Neural cell (in vitro differentiated cells): ENCODE results near the gene RPL27A. TPM values are rescaled to one million over a fixed set of nuclear protein-coding genes. Genes with fewer than 3 reads are reported as not detected.

Experiments used
- H2AFZ ChIP-seq: fragments of 200-600, 300-800 bp; sonication (generic), shearing (Covaris generic); 2 replicates; pipeline ENCODE4 v1.6.0; 2014; ENCODE audit warnings: low read depth, mild to moderate bottlenecking, antibody characterized with exemption, low read length, moderate library complexity
- H3F3A ChIP-seq: fragments of 200-600 bp; shearing (Covaris generic); 2 replicates; pipeline ENCODE4 v1.6.1; 2016; ENCODE audit warnings: mild to moderate bottlenecking, moderate library complexity, mixed read lengths, antibody characterized with exemption, low read length; ENCODE audit not compliant: insufficient read depth, poor library complexity, severe bottlenecking
- H3K27ac ChIP-seq: fragments of 200-600, 300-800 bp; sonication (generic), shearing (Covaris generic); 2 replicates; pipeline ENCODE4 v1.5.1; 2014; ENCODE audit warnings: mild to moderate bottlenecking, low read length, moderate library complexity
- H3K27me3 ChIP-seq: fragments of 300-800, 200-600 bp; sonication (generic), shearing (Covaris generic); 2 replicates; pipeline ENCODE4 v1.6.0; 2014; ENCODE audit warnings: mild to moderate bottlenecking, low read depth, low read length, moderate library complexity; ENCODE audit not compliant: insufficient read depth
- H3K36me3 ChIP-seq: fragments of 300-800, 200-600 bp; sonication (generic), shearing (Covaris generic); 2 replicates; pipeline ENCODE4 v1.5.1; 2014; ENCODE audit warnings: mild to moderate bottlenecking, antibody characterized with exemption, low read length, moderate library complexity; ENCODE audit not compliant: insufficient read depth
- H3K4me2 ChIP-seq: fragments of 300-800, 200-600 bp; sonication (generic), shearing (Covaris generic); 2 replicates; pipeline ENCODE4 v1.6.0; 2014; ENCODE audit warnings: mild to moderate bottlenecking, low read length
- H3K4me3 ChIP-seq: fragments of 300-800, 200-600 bp; sonication (generic), shearing (Covaris generic); 2 replicates; pipeline ENCODE4 v1.5.1; 2014; ENCODE audit warnings: mild to moderate bottlenecking, low read length, moderate library complexity
- H3K79me2 ChIP-seq: fragments of 200-600 bp; shearing (Covaris generic); replicated peaks from 2 replicates; pipeline ENCODE4 v1.6.0; 2014; ENCODE audit warnings: mild to moderate bottlenecking, low read length, moderate library complexity; ENCODE audit not compliant: insufficient read depth
- H3K9ac ChIP-seq: fragments of 300-800, 200-600 bp; sonication (generic), shearing (Covaris generic); 2 replicates; pipeline ENCODE4 v1.6.1; 2016; ENCODE audit warnings: mild to moderate bottlenecking, low read length, mixed read lengths
- H3K9me2 ChIP-seq: fragments of 200-600 bp; shearing (Covaris generic); 2 replicates; pipeline ENCODE4 v1.6.1; 2016; ENCODE audit warnings: mild to moderate bottlenecking, low read length, mixed read lengths; ENCODE audit not compliant: insufficient read depth
- H3K9me3 ChIP-seq: fragments of 200-600, 300-800 bp; sonication (generic), shearing (Covaris generic); 2 replicates; pipeline ENCODE4 v1.6.1; 2016; ENCODE audit warnings: mild to moderate bottlenecking, mixed run types, low read length, moderate library complexity, mixed read lengths
- H4K20me1 ChIP-seq: fragments of 200-600 bp; shearing (Covaris generic); 2 replicates; pipeline ENCODE4 v1.6.1; 2016; ENCODE audit warnings: mild to moderate bottlenecking, mixed run types; ENCODE audit not compliant: insufficient read depth
- CTCF ChIP-seq: fragments of 450-650 bp; IDR thresholded peaks from 2 replicates; pipeline ENCODE4 v1.5.1; 2014; ENCODE audit warnings: antibody characterized with exemption, mild to moderate bottlenecking, moderate library complexity; ENCODE audit not compliant: poor library complexity, severe bottlenecking
- EP300 ChIP-seq: fragments of 450-650 bp; conservative IDR thresholded peaks from 2 replicates; pipeline ENCODE4 v1.6.1; 2014; ENCODE audit warnings: antibody characterized with exemption, mild to moderate bottlenecking, moderate library complexity; ENCODE audit not compliant: poor library complexity, severe bottlenecking
- EZH2 ChIP-seq: fragments of 200-600, 300-800 bp; shearing (Covaris generic), sonication (generic); IDR thresholded peaks from 2 replicates; pipeline ENCODE4 v1.6.1; 2014; ENCODE audit warnings: antibody characterized with exemption, low read length, borderline replicate concordance, mild to moderate bottlenecking; ENCODE audit not compliant: insufficient read depth, poor library complexity, severe bottlenecking
- MXI1 ChIP-seq: fragments of 450-650 bp; conservative IDR thresholded peaks from 2 replicates; pipeline ENCODE4 v1.6.1; 2014; ENCODE audit warnings: antibody characterized with exemption, mild to moderate bottlenecking; ENCODE audit not compliant: poor library complexity, severe bottlenecking
- POLR2AphosphoS5 ChIP-seq: IDR thresholded peaks from 2 replicates; pipeline ENCODE4 v1.6.1; 2012
- RAD21 ChIP-seq: fragments of 450-650 bp; conservative IDR thresholded peaks from 2 replicates; pipeline ENCODE4 v1.6.1; 2014; ENCODE audit warnings: antibody characterized with exemption, mild to moderate bottlenecking, moderate library complexity
- REST ChIP-seq: IDR thresholded peaks from 2 replicates; pipeline ENCODE4 v1.6.1; 2012; ENCODE audit warnings: borderline replicate concordance
- SMC3 ChIP-seq: fragments of 450-650 bp; conservative IDR thresholded peaks from 2 replicates; pipeline ENCODE4 v1.6.1; 2014; ENCODE audit warnings: antibody characterized with exemption, mild to moderate bottlenecking, moderate library complexity; ENCODE audit not compliant: poor library complexity
- TAF1 ChIP-seq: IDR thresholded peaks from 2 replicates; pipeline ENCODE4 v1.6.1; 2012; ENCODE audit warnings: low read depth
- polyA plus RNA-seq: library from polyadenylated mRNA; depleted of rRNA; stranded (reverse); fragments of >200 nt; gene quantifications from 2 replicates; pipeline ENCODE4 v1.2.3, GENCODE V29; 2014

Gene RPL27A
- polyA plus RNA-seq, 1 donor from 2014 or later, result 700 TPM

DNA sequence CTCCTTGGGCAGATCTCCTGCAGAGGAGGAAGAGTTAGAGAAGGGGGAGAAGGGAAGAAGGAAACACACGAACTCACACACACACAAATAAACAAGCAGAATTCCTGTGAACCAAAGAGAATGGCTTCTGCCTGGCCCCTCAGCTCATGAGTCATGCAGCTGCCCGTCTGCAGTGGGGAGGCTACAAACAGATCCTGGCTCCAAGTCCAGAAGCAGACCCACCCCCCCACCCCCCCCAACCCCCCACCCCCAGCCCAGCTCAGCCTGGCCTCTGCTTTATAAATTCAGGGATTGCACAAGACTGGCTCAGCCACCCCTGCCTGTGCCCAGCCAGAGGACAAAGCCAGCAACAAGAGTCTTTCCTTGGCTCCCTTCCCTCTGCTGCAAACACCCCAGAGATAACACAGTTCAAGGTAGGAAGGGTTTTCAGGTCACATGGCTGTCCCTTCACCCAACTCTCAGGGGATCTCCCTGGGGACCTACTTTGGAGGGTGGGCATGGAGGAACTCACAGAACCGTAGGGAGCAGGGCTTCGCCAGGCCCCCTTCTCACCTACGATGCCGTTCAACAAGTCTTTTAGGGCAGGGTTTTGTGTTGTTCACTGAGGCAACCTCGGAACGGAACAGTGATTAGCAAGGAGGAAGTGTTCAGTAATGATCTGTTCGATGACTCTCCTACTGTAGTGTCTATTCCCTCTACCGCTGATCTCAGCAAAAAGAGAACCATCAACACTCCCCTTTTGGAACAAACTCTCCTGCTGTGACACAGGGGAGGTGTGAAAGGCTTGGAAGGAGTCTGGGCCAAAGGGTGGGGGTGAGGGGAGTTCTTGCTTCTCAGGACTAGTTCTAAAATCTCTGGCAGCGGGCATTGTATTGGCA lies 35.5 kb downstream of the RPL27A start:
- no peak overlapping the region for H3K9ac ChIP-seq
- no peak for TF ChIP-seq POLR2AphosphoS5
- no peak for TF ChIP-seq EZH2
- TF ChIP-seq MXI1, result no peak
- no peak for TF ChIP-seq REST
- TF ChIP-seq RAD21, result no peak
- no peak for TF ChIP-seq TAF1
- TF ChIP-seq SMC3, result no peak
- TF ChIP-seq CTCF, result no peak
- no peak for TF ChIP-seq EP300
- no peaks in the 10 kb centered on the region for H4K20me1 ChIP-seq
- no peaks in the 10 kb centered on the region for H3K79me2 ChIP-seq
- H3K36me3 ChIP-seq, result no peaks in the 10 kb centered on the region
- H3F3A ChIP-seq, result no peaks in the 10 kb centered on the region
- H3K27ac ChIP-seq, result no peak overlapping the region
- no peak overlapping the region for H3K4me3 ChIP-seq
- H3K9me2 ChIP-seq, result no peaks in the 10 kb centered on the region
- H3K27me3 ChIP-seq, result no peaks in the 10 kb centered on the region
- H2AFZ ChIP-seq, result no peak overlapping the region
- H3K4me2 ChIP-seq, result no peak overlapping the region
- no peaks in the 10 kb centered on the region for H3K9me3 ChIP-seq

DNA sequence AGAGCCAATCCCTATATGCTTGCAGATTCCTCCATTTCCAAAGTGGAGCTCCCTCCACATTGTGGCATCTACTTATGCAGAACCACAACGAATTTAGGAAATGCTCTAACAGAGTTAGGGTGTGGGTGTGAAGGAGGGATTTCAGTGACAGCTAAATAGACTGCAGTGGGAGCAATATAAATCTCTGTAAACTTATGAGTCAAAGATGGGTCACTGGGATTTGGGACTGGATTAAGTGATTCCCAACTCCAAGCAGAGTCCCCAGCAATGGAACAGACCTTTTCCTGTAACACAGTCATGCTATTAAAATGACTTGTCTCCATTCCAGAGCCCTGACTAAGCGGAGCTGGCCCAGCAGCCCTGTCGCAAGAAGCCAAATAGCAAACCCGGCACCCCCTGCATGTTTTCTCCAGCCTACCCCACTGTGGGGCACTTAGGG lies 36.6 kb downstream of the RPL27A start:
- Histone ChIP-seq H3K9ac (no peak overlapping the region), H3F3A (no peaks in the 10 kb centered on the region), H4K20me1 (no peaks in the 10 kb centered on the region), H3K4me2 (no peak overlapping the region), H3K27me3 (no peaks in the 10 kb centered on the region), H3K36me3 (no peaks in the 10 kb centered on the region), H3K27ac (no peak overlapping the region), H3K9me2 (no peaks in the 10 kb centered on the region), H2AFZ (no peak overlapping the region), H3K4me3 (no peak overlapping the region), H3K79me2 (no peaks in the 10 kb centered on the region), H3K9me3 (no peaks in the 10 kb centered on the region)
- TF ChIP-seq EZH2 (no peak), REST (no peak), MXI1 (no peak), EP300 (no peak), RAD21 (no peak), CTCF (no peak), SMC3 (no peak), TAF1 (no peak), POLR2AphosphoS5 (no peak)
